Muscle layer of duodenum (tissue), 2 donors: ENCODE measurements around the gene PIK3R6.

Experiments used
- H3K27ac ChIP-seq: one replicate; pipeline ENCODE4 v1.7.0; 2013; ENCODE audit warnings: mild to moderate bottlenecking, low read length
- H3K27me3 ChIP-seq: one replicate; pipeline ENCODE4 v1.7.0; 2013; ENCODE audit warnings: low read depth, mild to moderate bottlenecking, control low read depth, low read length
- H3K36me3 ChIP-seq, 2 donors: one replicate each; pipeline ENCODE4 v1.7.0; 2013; ENCODE audit warnings: low read length in 2 of 2, control low read depth in 1 of 2, mild to moderate bottlenecking in 1 of 2; ENCODE audit not compliant: insufficient read depth in 2 of 2, control insufficient read depth in 1 of 2
- H3K4me1 ChIP-seq, 2 donors: one replicate each; pipeline ENCODE4 v1.7.0; 2013; ENCODE audit warnings: low read length in 2 of 2, mild to moderate bottlenecking in 2 of 2, control low read depth in 1 of 2, moderate library complexity in 1 of 2; ENCODE audit not compliant: insufficient read depth in 2 of 2, control insufficient read depth in 1 of 2
- H3K4me3 ChIP-seq, 2 donors: one replicate each; pipeline ENCODE4 v1.7.0; 2013; ENCODE audit warnings: low read length in 2 of 2, low read depth in 1 of 2, mild to moderate bottlenecking in 1 of 2
- H3K9me3 ChIP-seq, 2 donors: one replicate each; pipeline ENCODE4 v1.7.0; 2013; ENCODE audit warnings: low read length in 2 of 2, control low read depth in 1 of 2, mild to moderate bottlenecking in 1 of 2; ENCODE audit not compliant: control insufficient read depth in 1 of 2
- donor health status: healthy.

Gene PIK3R6

GRCh38 chr17:8839410-8839935, 28.0 kb downstream of the PIK3R6 start:
- no peak overlapping the region for H3K4me3 ChIP-seq
- H3K4me1 ChIP-seq: no peaks in the 10 kb centered on the region
- no peak overlapping the region for H3K27ac ChIP-seq
- no peaks in the 10 kb centered on the region for H3K9me3 ChIP-seq
- no peaks in the 10 kb centered on the region for H3K36me3 ChIP-seq
- no peaks in the 10 kb centered on the region for H3K27me3 ChIP-seq

GRCh38 chr17:8838551-8839095, 28.9 kb downstream of the PIK3R6 start:
- no peaks in the 10 kb centered on the region for H3K4me1 ChIP-seq
- H3K27ac ChIP-seq: no peak overlapping the region
- H3K27me3 ChIP-seq: no peaks in the 10 kb centered on the region
- no peaks in the 10 kb centered on the region for H3K9me3 ChIP-seq
- no peaks in the 10 kb centered on the region for H3K36me3 ChIP-seq
- no peak overlapping the region for H3K4me3 ChIP-seq

- Histone ChIP-seq H3K27ac (no peak overlapping the region), H3K4me1 (no peaks in the 10 kb centered on the region), H3K9me3 (no peaks in the 10 kb centered on the region), H3K36me3 (no peaks in the 10 kb centered on the region), H3K4me3 (no peak overlapping the region), H3K27me3 (no peaks in the 10 kb centered on the region)
Measured at GRCh38 chr17:8837563-8838075, 29.9 kb downstream of the PIK3R6 start.

GRCh38 chr17:8836821-8837562, 30.5 kb downstream of the PIK3R6 start:
- H3K4me1 ChIP-seq: no peaks in the 10 kb centered on the region
- H3K27me3 ChIP-seq: no peaks in the 10 kb centered on the region
- H3K4me3 ChIP-seq: no peak overlapping the region
- no peaks in the 10 kb centered on the region for H3K36me3 ChIP-seq
- no peak overlapping the region for H3K27ac ChIP-seq
- no peaks in the 10 kb centered on the region for H3K9me3 ChIP-seq

- Histone ChIP-seq H3K36me3 (no peaks in the 10 kb centered on the region), H3K4me3 (no peak overlapping the region), H3K27me3 (no peaks in the 10 kb centered on the region), H3K9me3 (no peaks in the 10 kb centered on the region), H3K4me1 (no peaks in the 10 kb centered on the region), H3K27ac (no peak overlapping the region)
Measured at GRCh38 chr17:8835631-8836364, 31.7 kb downstream of the PIK3R6 start.

- H3K4me3 ChIP-seq: no peak overlapping the region
- H3K36me3 ChIP-seq: no peaks in the 10 kb centered on the region
- no peak overlapping the region for H3K27ac ChIP-seq
- no peaks in the 10 kb centered on the region for H3K9me3 ChIP-seq
- no peaks in the 10 kb centered on the region for H3K4me1 ChIP-seq
- H3K27me3 ChIP-seq: no peaks in the 10 kb centered on the region
Measured at GRCh38 chr17:8835106-8835505, 32.4 kb downstream of the PIK3R6 start.

- no peak overlapping the region for H3K4me3 ChIP-seq
- H3K9me3 ChIP-seq: no peaks in the 10 kb centered on the region
- H3K27me3 ChIP-seq: peaks cover 5% of the 10 kb centered on the region
- no peak overlapping the region for H3K27ac ChIP-seq
- H3K36me3 ChIP-seq: no peaks in the 10 kb centered on the region
- H3K4me1 ChIP-seq: no peaks in the 10 kb centered on the region
Measured at GRCh38 chr17:8832711-8833352, 34.6 kb downstream of the PIK3R6 start.

- no peaks in the 10 kb centered on the region for H3K9me3 ChIP-seq
- H3K27me3 ChIP-seq: peaks cover 5% of the 10 kb centered on the region
- H3K27ac ChIP-seq: no peak overlapping the region
- no peak overlapping the region for H3K4me3 ChIP-seq
- H3K36me3 ChIP-seq: no peaks in the 10 kb centered on the region
- no peaks in the 10 kb centered on the region for H3K4me1 ChIP-seq
Measured at GRCh38 chr17:8831234-8831849, 36.1 kb downstream of the PIK3R6 start.

- no peaks in the 10 kb centered on the region for H3K36me3 ChIP-seq
- H3K27me3 ChIP-seq: peaks cover 5% of the 10 kb centered on the region
- no peaks in the 10 kb centered on the region for H3K9me3 ChIP-seq
- H3K4me1 ChIP-seq: no peaks in the 10 kb centered on the region
- H3K27ac ChIP-seq: no peak overlapping the region
- H3K4me3 ChIP-seq: no peak overlapping the region
Measured at GRCh38 chr17:8830141-8830540, 37.3 kb downstream of the PIK3R6 start.

GRCh38 chr17:8829036-8829941, 38.2 kb downstream of the PIK3R6 start:
- Histone ChIP-seq H3K9me3 (peaks cover 0 to 6% of the 10 kb centered on the region in 2 donors), H3K27me3 (peaks cover 5% of the 10 kb centered on the region), H3K4me1 (no peaks in the 10 kb centered on the region), H3K4me3 (no peak overlapping the region), H3K36me3 (no peaks in the 10 kb centered on the region), H3K27ac (no peak overlapping the region)
